GM21447 (cell line): Measurements from ENCODE around the gene HES1.

ENCODE experiments used
- ATAC-seq: cut with Tn5 transposase; IDR thresholded peaks from one replicate; pipeline ENCODE4 v1.9.1; 2021; ENCODE audit not compliant: unreplicated experiment

HES1 gene

GRCh38 chr3:194165271-194166018 is 29.5 kb downstream of the HES1 start:
- no peak for ATAC-seq

GRCh38 chr3:194166682-194167479 is 30.9 kb downstream of the HES1 start:
- no peak for ATAC-seq

- ATAC-seq: no peak
These were observed 31.7 kb downstream of the HES1 start for GRCh38 chr3:194167480-194168282.

- no peak for ATAC-seq
These were observed 33.0 kb downstream of the HES1 start for GRCh38 chr3:194168994-194169393.

DNA sequence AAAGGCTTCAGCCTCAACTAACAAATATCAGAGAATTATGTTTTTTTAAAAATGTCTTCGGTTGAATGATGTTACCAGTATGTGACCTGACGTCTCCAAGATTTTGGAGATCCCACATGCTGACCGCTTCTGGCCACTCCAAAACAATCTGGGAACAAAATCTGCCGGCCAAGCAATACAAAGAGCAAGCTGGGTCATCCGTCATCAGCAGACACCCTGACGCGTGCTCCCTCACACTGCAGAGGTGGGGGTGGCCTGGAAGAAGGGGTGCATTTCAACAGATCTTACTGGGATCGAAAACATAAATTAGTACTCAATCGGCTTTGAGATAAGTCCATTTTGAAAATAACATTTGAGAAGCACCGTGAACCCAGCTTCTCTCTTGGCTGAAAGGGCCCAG is 33.6 kb downstream of the HES1 start:
- no peak for ATAC-seq

- ATAC-seq: no peak
These were observed 34.8 kb downstream of the HES1 start for GRCh38 chr3:194170793-194171192.

GRCh38 chr3:194174406-194174805 is 38.5 kb downstream of the HES1 start:
- no peak for ATAC-seq

DNA sequence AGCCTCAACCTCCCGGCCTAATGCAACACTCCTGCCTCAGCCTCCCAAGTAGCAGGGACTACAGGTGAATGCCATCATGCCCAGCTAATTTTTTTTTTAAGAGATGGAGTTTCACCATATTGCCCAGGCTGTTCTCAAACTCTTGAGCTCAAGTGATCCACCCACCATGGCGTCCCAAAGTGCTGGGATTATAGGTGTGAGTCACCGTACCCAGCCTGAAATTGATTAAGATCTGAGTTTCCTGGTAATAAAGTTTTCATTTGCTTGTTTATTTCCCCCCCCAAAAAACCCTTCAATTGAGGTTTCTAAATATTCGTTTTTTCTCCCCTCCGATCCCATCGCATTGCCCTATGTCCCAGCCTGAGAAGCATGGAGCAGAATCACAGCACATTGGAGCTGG is 39.0 kb downstream of the HES1 start:
- ATAC-seq: no peak

GRCh38 chr3:194176274-194176991 is 40.5 kb downstream of the HES1 start:
- ATAC-seq: no peak

- ATAC-seq: no peak
These were observed 41.2 kb downstream of the HES1 start for GRCh38 chr3:194177141-194177540.

GRCh38 chr3:194178128-194178527 is 42.2 kb downstream of the HES1 start:
- ATAC-seq: no peak

DNA sequence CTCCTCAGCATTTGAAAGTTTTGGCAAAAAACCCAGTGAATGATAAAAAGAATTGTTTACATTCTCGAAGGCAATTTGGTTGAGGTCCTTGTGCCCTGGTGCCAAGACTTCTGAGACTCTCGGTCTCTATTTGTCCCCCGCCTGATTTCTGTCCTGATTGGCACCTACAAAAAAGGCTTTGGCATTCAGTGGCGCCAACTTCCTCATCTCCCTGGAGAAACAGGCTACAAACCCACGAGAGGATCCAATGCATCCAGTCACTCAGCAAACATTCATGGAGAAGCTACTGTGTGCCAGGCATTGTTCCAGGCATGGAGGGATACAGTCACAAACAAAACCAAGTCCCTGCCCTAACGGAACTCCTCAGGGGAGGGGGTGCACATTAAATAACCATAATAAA is 42.7 kb downstream of the HES1 start:
- no peak for ATAC-seq

DNA sequence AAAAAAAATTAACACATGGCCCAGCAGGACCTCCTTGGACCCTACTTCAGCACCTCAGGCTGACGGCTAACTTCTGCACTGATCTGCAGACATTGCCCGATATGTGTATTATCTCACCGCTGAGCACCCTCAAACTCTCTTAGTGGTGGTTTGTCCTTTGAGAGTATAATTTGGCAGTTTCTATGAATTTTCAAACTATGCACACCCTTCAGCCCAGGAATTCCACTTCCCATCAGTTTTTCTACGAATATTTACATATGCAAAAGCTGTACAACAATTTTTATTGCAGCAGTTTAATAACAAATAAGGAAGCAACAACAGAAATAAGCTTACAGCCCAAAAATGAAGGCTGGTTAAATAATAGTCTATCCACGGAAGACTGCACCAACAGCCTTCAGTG is 44.6 kb downstream of the HES1 start:
- ATAC-seq: no peak

DNA sequence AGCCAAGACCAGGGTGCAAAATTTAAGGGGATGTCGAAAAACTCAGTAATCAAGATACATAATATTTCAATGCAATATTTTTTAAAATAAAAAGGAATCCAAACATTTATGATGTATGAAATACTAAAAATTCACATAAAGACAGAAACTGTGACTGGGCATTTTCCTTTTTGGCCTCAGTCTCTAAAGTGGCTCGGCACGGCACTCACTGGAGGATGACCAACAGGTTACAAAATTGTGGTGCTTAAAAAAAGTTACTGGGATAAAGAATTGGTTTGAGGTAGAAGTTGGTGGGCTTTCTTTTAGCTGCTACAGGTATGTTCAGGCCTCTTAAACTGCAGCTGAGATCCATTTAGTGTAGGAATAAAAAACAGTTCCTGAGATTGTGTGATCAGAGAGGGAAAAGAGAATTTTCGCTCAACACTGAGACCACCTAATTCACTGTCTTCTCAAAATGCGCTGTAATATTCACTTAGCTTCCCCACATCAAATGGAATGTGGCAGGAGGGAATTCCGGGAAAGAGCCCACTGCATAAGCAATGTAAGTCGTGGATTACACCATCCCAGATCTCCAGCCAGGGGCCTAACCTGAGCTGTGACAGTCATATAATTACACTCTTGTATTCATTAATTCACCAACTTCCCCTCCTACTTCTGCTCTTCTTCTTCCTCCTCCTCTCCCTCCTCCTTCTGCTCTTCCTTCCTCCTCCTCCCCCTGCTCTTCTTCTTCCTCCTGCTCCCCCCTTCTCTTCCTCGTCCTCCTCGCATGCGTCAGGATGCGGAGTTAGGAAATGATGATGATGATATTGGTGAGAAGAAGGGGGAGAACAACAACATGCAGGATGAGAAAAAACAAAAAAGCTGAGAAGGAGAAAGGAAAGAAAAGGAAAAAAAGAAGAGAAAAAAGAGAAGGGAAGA is 45.9 kb downstream of the HES1 start:
- ATAC-seq: no peak

DNA sequence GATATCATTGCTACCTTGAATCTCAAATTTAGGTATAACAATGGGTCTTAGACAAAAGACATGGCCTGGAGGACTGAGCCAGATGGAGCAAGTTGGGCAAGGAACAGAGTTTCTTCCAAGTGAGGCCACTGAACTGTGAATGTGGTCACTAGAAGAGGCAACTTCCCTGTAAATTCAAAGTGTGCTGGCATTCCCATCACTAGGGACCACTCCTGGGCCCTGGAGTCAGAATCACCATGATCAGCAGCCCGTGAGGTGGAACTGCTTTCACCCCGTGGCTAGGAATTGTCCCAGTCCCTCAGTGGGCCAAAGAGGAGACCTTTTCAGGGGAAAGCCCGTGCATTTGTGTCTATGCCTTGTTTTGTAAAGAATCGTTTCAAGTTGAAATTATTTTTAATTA is 47.3 kb downstream of the HES1 start:
- ATAC-seq: no peak

- no peak for ATAC-seq
These were observed 48.4 kb downstream of the HES1 start for GRCh38 chr3:194184265-194184751.

- ATAC-seq: no peak
These were observed 48.9 kb downstream of the HES1 start for GRCh38 chr3:194184801-194185200.

DNA sequence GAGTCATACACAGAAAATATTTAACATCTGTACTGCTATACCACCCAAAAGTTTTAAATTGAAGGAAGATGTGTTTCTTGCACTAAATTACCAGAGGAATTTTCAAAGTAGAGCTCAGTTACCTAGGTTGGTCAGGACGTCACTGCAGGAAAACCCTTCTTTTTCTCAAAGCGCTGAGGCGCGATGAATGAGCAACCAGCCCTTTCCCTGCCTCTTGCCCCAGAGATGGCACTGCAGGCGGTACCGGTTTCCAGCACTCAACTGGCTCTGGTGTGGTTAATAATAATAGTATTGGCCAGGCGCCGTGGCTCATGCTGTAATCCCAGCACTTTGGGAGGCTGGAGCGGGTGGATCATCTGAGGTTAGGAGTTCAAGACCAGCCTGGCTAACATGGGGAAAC is 49.3 kb downstream of the HES1 start:
- ATAC-seq: no peak

DNA sequence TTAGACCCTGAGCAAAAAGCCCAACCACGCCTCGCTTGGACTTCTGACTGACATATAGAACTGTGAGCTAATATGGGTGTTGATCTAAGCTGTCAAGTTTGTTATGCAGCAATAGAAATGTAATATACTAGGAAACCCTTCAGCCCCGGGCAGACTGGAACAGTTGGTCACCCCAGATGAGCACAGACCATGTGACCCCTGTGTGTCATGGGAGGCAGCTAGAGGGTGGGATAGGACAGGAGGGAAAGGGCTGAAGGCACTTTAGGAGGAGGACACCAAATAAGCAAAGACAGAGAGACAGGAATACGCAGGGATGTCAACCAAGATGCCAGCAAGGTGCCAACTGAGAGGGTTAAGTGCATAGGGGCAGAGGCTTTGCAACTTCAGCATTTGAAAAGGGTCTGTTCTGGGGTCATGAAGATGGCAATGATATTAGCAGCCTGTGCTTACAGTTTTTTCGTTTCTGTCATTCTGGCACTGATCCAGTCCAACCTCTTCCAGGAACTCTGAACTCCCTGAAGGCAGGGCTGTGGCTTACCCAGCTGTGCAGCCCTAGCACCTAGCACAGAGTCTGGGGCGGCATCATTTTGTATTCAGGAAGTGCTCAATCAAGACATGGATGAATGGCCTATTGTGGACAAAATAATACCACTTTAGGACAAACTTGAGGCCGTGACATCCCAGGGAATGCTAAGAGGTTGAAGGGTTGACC is 51.4 kb downstream of the HES1 start:
- no peak for ATAC-seq
